SKM-1 (cell line): ENCODE results near the gene TMEM260.

Experiments used
- DNase-seq: peaks from one replicate; lab custom pipeline; 2025; ENCODE audit not compliant: unreplicated experiment; lab: John Stamatoyannopoulos, UW

TMEM260 gene

GRCh38 chr14:56579345-56580220 is at the start of gene TMEM260:
Gene TMEM260, plus strand, starts transcription at chr14:56579798. Its CDS starts 117 bp downstream, at chr14:56579915.
- DNase-seq, result peak; percentile 61

- no peak for DNase-seq
These were observed 47.1 kb upstream of the TMEM260 start for GRCh38 chr14:56532546-56532945.

- DNase-seq, result no peak
These were observed 44.9 kb upstream of the TMEM260 start for GRCh38 chr14:56534656-56535055.

GRCh38 chr14:56539862-56540261 is 39.7 kb upstream of the TMEM260 start:
- no peak for DNase-seq

- DNase-seq, result no peak
These were observed 36.2 kb upstream of the TMEM260 start for GRCh38 chr14:56543436-56543835.

GRCh38 chr14:56549721-56550120 is 29.9 kb upstream of the TMEM260 start:
- no peak for DNase-seq

- DNase-seq, result no peak
These were observed 27.0 kb upstream of the TMEM260 start for GRCh38 chr14:56552615-56553014.

- DNase-seq, result no peak
These were observed 25.3 kb upstream of the TMEM260 start for GRCh38 chr14:56554301-56554700.

- DNase-seq, result no peak
These were observed 23.6 kb upstream of the TMEM260 start for GRCh38 chr14:56555921-56556570.

GRCh38 chr14:56559182-56559581 is 20.4 kb upstream of the TMEM260 start:
- DNase-seq, result no peak

- no peak for DNase-seq
These were observed 18.0 kb upstream of the TMEM260 start for GRCh38 chr14:56561606-56562005.

- no peak for DNase-seq
These were observed 16.7 kb upstream of the TMEM260 start for GRCh38 chr14:56562883-56563282.

GRCh38 chr14:56569174-56569573 is 10.4 kb upstream of the TMEM260 start:
- DNase-seq, result no peak

- no peak for DNase-seq
These were observed 9.3 kb upstream of the TMEM260 start for GRCh38 chr14:56570295-56570694.

- DNase-seq, result no peak
These were observed 668 bp downstream of the TMEM260 start for GRCh38 chr14:56580221-56580711.

GRCh38 chr14:56581041-56581727 is 1.6 kb downstream of the TMEM260 start:
- no peak for DNase-seq

- no peak for DNase-seq
These were observed 6.0 kb downstream of the TMEM260 start for GRCh38 chr14:56585461-56586084.

- DNase-seq, result no peak
These were observed 8.1 kb downstream of the TMEM260 start for GRCh38 chr14:56587701-56588100.

GRCh38 chr14:56590535-56590960 is 10.9 kb downstream of the TMEM260 start:
- DNase-seq, result no peak

- DNase-seq, result no peak
These were observed 13.3 kb downstream of the TMEM260 start for GRCh38 chr14:56592746-56593544.
